ENCODE measurements around the gene TBC1D17.
"Not testable (repeated sequence)": the region's sequence is repeated elsewhere in the genome, so short reads cannot be mapped to it uniquely, and the experiment has no call there.

The TBC1D17 gene

GRCh38 chr19:49924004-49924880 lies 46.7 kb downstream of the TBC1D17 start:
- DNase-seq, result no peak

DNA sequence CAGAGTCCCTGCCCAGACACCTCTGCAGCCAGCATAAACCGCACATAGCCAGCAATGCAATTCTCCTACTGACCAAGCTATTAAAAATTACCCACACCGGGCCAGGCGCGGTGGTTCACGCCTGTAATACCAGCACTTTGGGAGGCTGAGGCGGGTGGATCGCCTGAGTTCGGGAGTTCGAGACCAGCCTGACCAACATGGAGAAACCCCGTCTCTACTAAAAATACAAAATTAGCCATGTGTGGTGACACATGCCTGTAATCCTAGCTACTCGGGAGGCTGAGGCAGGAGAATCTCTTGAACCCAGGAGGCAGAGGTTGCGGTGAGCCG lies 47.3 kb downstream of the TBC1D17 start:
- DNase-seq, result not testable (repeated sequence)

GRCh38 chr19:49925486-49925885 lies 48.0 kb downstream of the TBC1D17 start:
- no peak for DNase-seq

- DNase-seq, result no peak
These were observed 49.0 kb downstream of the TBC1D17 start for GRCh38 chr19:49926515-49926914.

- no peak for DNase-seq
These were observed 50.2 kb downstream of the TBC1D17 start for GRCh38 chr19:49927526-49928264.

DNA sequence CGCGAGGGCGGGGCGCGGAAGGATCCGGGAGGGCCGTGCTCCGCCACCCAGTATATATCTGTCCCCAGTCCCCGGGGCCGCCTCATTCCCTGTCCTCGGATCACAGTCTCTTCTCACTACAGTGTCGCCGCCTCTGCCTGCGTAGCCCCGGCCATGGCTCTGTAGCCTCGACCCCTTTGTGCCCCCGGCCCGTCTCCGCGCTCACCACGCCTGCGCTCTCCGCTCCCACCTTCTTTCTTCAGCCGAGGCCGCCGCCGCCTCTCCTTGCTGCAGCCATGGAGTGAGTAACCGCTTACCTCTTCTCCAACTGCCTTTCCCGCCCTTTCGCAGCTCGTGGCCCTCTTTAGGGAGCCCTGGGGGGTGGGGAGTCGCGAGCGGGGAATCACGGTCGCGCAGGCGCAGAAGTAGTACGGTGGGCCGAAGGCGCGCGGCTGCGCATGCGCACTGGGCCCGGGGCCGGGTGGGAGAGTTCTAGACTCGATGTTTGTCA lies 51.7 kb downstream of the TBC1D17 start, which contains the start of the genes ATF5 and NUP62:
TSS of gene ATF5 (plus strand) at position 85 of the 490 bp plus-strand sequence. CDS start 1,646 bp downstream, outside the sequence.
TSS of gene NUP62 (minus strand) at position 384 of the 490 bp plus-strand sequence. CDS start 19,697 bp downstream, outside the sequence.
- DNase-seq, result peak; percentile 92 to 98 (median 98)

DNA sequence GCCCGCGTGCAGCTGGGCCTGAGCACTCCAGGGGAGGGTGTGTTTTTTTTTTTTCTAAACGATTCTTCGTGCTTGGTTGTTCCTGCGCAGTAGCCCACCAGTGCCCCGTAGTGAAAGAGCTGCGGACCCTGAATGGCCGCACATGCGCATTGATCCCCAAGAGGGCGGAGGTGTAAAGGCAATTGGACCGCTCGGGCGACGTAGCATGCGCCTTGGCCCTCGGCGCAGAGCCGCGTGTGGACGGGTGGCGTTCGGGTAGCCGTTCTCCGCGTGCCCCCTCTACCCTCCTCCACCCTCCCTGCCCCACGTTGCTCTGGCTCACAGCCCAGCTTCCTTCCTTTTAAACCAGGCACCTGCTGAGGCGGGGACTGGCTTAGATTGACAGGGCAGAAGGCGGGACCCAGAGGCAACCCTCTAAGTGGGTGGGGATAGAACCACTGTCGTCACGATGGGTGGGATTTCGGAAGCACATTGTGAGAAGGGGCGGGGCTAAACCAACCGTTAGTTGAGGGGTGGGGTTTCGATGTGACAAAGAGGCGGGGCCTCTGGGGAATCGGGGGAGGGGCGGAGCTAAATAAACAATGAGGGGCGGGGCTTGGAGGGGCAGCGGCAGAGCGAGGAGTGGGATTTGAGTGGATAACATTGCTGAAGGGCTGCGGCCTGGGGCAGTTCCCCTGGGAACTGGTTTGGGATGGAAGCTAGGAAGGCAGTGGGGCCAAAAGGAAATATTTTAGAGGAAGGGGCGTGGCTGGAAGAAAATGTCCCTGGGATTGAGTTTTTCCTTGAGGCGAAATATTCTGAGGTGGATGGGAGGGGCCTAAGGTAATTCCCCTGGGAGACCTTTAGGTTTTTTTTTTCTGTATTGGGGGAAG lies 52.3 kb downstream of the TBC1D17 start:
- DNase-seq, result peak; percentile 92 to 99 (median 99)

DNA sequence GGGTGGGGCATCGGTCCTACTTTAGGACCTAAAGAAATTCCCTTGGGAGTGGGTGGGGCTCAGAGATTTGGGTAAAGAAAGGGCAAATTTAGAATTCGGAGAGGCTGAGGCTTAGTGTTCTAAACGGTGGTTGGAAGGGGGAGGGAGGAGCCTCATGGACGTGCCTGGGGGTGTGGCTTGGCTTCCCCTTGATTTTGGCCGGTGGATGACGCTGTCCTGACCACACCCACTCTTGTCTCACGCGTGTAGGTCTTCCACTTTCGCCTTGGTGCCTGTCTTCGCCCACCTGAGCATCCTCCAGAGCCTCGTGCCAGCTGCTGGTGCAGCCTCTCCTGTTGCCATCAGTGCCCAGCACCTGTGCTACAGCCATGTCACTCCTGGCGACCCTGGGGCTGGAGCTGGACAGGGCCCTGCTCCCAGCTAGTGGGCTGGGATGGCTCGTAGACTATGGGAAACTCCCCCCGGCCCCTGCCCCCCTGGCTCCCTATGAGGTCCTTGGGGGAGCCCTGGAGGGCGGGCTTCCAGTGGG lies 53.0 kb downstream of the TBC1D17 start:
- DNase-seq, result peak in 2 of 3 experiments; percentile 70 to 89

DNA sequence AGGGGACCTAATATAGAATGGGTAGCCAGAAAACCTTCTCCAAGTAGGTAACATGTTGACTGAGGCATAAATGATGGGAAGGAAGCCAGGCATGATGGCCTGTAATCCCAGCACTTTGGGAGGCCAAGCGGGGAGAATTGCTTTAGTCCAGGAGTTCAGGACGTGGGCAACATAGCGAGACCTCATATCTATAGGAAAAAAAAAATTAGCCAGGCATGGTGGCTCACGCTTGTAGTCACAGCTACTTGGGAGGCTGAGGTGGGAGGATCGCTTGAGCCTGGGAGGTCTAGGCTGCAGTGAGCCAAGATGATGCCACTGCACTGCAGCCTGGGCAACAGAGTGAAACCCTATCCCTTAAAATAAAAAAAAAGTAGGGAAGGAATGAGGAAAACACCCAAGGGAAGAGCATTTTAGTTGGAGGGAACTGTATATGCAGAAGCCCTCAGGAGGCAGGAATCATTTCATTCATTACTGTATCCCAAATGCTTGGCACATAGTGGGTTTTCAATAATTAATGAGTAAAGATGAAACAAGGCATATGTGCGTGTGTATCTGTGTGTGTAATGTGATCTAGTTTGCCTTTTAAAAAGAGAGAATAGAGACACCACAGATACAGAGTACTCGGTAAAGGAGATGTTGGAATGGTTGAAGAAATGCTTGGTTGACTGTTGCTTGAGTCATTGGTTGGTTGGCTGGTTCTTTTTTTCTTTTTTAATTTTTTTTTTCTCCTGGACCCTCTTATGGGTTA lies 54.0 kb downstream of the TBC1D17 start:
- DNase-seq, result no peak

DNA sequence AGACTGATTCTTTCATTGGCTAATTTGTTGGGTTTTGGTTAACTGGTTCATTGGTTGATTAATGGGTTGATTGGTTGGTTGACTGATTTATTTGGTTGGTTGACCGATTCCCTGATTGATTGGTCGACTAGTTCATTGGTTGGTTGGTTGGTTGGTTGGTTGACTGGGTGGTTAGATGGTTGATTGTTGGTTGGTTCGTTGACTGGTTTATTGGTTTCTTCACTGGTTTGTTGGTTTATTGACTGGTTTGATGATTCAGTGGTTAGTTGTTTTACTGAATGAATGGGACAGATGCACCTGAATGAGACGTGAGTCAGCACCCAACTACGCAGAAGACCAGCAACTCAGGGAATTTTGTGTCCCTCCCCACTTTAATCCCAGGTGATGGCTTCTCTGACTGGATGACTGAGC lies 54.5 kb downstream of the TBC1D17 start:
- DNase-seq, result no peak

DNA sequence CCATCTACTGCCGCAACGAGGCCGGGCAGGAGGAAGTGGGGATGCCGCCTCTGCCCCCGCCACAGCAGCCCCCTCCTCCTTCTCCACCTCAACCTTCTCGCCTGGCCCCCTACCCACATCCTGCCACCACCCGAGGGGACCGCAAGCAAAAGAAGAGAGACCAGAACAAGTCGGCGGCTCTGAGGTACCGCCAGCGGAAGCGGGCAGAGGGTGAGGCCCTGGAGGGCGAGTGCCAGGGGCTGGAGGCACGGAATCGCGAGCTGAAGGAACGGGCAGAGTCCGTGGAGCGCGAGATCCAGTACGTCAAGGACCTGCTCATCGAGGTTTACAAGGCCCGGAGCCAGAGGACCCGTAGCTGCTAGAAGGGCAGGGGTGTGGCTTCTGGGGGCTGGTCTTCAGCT lies 55.2 kb downstream of the TBC1D17 start:
- DNase-seq, result no peak

- DNase-seq, result no peak
These were observed 56.1 kb downstream of the TBC1D17 start for GRCh38 chr19:49933643-49934042.

DNA sequence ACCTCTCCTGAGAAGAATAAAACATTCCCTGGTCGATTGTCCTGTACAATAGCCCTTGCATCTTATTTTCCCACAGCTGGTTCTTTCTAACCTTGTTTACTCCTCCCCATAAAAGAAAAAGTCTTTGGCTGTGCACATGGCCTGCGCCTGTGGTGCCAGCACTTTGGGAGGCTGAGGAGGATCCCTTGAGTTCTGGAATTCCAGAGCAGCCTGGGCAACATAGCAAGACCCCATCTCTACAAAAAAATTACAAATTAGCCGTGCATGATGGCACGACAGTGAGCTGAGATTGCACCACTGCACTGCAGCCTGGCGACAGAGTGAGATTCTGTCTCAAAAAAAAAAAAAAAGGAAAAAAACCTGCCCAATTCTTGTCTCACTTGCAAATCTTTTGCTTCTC lies 59.0 kb downstream of the TBC1D17 start:
- DNase-seq, result no peak

GRCh38 chr19:49937750-49938381 lies 60.4 kb downstream of the TBC1D17 start:
- peak; percentile 60 to 80 (median 78) for DNase-seq

Measured in NCI-H1417 (cell line).